Measurements from ENCODE around the gene POLA1.

DNA sequence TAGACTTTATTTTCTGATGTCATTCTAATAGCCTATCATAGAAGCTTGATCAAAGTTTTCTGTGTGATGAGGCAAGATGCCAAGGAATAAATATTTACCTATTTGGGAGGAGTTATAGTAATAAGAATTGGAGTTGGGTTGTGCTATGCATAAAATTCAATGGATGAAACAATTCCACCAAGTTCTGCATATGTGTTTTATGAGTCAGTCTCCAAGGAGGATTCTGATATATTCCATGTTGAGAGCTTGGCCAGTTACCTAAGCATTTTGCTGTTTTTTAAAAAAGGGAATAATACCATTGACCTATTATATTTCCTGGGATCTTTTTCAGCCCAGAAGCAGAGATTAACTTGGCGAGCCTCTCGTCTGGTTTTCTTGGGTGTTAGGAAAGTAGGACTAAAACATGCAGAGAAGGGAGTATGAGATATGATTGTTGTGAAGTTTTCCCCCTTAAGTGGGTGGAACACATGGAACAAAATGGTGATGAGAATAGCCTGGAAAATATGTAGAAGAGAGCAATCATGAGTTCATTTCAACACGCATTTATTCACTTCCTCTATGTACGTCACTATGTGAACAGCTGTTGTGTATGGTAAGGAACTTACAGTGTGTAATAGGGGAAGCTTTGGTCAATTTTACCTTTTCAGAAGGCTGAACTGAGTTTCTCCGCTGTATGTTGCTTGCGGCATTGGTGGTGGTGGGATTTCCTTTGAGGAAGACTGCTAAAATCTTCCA, 39.2 kb downstream of the POLA1 start:
- TF ChIP-seq, protein P1, sequence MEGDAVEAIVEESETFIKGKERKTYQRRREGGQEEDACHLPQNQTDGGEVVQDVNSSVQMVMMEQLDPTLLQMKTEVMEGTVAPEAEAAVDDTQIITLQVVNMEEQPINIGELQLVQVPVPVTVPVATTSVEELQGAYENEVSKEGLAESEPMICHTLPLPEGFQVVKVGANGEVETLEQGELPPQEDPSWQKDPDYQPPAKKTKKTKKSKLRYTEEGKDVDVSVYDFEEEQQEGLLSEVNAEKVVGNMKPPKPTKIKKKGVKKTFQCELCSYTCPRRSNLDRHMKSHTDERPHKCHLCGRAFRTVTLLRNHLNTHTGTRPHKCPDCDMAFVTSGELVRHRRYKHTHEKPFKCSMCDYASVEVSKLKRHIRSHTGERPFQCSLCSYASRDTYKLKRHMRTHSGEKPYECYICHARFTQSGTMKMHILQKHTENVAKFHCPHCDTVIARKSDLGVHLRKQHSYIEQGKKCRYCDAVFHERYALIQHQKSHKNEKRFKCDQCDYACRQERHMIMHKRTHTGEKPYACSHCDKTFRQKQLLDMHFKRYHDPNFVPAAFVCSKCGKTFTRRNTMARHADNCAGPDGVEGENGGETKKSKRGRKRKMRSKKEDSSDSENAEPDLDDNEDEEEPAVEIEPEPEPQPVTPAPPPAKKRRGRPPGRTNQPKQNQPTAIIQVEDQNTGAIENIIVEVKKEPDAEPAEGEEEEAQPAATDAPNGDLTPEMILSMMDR (IDR thresholded peaks at IDR 0.05) = no peak
- no peak for TF ChIP-seq EZH2 (IDR thresholded peaks at IDR 0.05)
- no peak for TF ChIP-seq EZH2phosphoT487 (IDR thresholded peaks at IDR 0.05)

Measured in neural progenitor cell (in vitro differentiated cells).